ENCODE data around the gene ADARB1. TPM values are rescaled to one million over a fixed set of nuclear protein-coding genes. Genes with fewer than 3 reads are reported as not detected.

Gene ADARB1
- total RNA-seq, 1 experiment from 2014 or later = 14.6 TPM

GRCh38 chr21:45162809-45163208 is 88.4 kb downstream of the ADARB1 start (continued):
- TF ChIP-seq USF2 (CRISPR knock-in tag; IDR thresholded peaks at IDR 0.05) (no peak), CTCF (IDR thresholded peaks at IDR 0.05) (no peak), TCF7 (CRISPR knock-in tag; IDR thresholded peaks at IDR 0.05; ENCODE audit: low read depth) (no peak), FOXP1 (CRISPR knock-in tag; IDR thresholded peaks at IDR 0.05; ENCODE audit: borderline replicate concordance) (no peak), PREB (CRISPR knock-in tag; IDR thresholded peaks at IDR 0.05; ENCODE audit: borderline replicate concordance) (no peak), TP53 (CRISPR knock-in tag; IDR thresholded peaks at IDR 0.05) (no peak), ZNF317 (CRISPR knock-in tag; IDR thresholded peaks at IDR 0.05; ENCODE audit: borderline replicate concordance, low read depth) (no peak), IRF2 (CRISPR knock-in tag; IDR thresholded peaks at IDR 0.05; ENCODE audit: borderline replicate concordance, low read depth) (no peak), USF1 (CRISPR knock-in tag; IDR thresholded peaks at IDR 0.05) (no peak)

- ChIA-PET CTCF (interaction anchor here (0.8 to 1.5 kb wide), 3 partner anchors 23 to 107 kb away, joined by 3 to 4 read pairs (median 4); no protein-coding TSS in a partner anchor), POLR2A (no interaction called here)
- no peaks in the 10 kb centered on the region for H3K36me3 Mint-ChIP-seq
- no peaks in the 10 kb centered on the region for H3K9me3 Mint-ChIP-seq
- no peak for TF ChIP-seq ZNF219 (CRISPR knock-in tag; IDR thresholded peaks at IDR 0.05; ENCODE audit: borderline replicate concordance)
- TF ChIP-seq ZNF532 (CRISPR knock-in tag; IDR thresholded peaks at IDR 0.05; ENCODE audit: borderline replicate concordance) = no peak
- TF ChIP-seq TP53 (CRISPR knock-in tag; IDR thresholded peaks at IDR 0.05) = no peak
- TF ChIP-seq FOXJ3 (CRISPR knock-in tag; IDR thresholded peaks at IDR 0.05; ENCODE audit: borderline replicate concordance) = no peak
- no peak for TF ChIP-seq PRDM15 (CRISPR knock-in tag; IDR thresholded peaks at IDR 0.05)
- no peak for TF ChIP-seq KAT7 (CRISPR knock-in tag; IDR thresholded peaks at IDR 0.05; ENCODE audit: borderline replicate concordance)
- TF ChIP-seq NFYB (CRISPR knock-in tag; conservative IDR thresholded peaks at IDR 0.05; ENCODE audit: low read depth) = no peak
- TF ChIP-seq NR2C2 (CRISPR knock-in tag; IDR thresholded peaks at IDR 0.05) = no peak
- no peak overlapping the region for H3K27ac Mint-ChIP-seq
- H3K27me3 Mint-ChIP-seq (ENCODE audit: low read depth) = no peaks in the 10 kb centered on the region
- DNase-seq (ENCODE audit: low spot score) (no peak), ATAC-seq (no peak)
- peaks cover 9% of the 10 kb centered on the region for H3K4me1 Mint-ChIP-seq
- H3K4me3 Mint-ChIP-seq = no peak overlapping the region
Observed at GRCh38 chr21:45163413-45164123, 89.2 kb downstream of the ADARB1 start.

Data from WTC11 (cell line).